Stimulated activated CD8-positive, alpha-beta memory T cell treated with anti-CD3 and anti-CD28 coated beads, Interleukin-7, amount 100 ng/mL, for 1 hour (primary cell): ENCODE data around the gene PLPP6.

Experiments
- DNase-seq, 2 donors: peaks; one replicate each; pipeline ENCODE4 v3.0.0-alpha.2; 2020; ENCODE audit warnings: low read depth in 2 of 2

PLPP6 gene

GRCh38 chr9:4662989-4663792 is 1.1 kb downstream of the PLPP6 start:
- no peak for DNase-seq

GRCh38 chr9:4663956-4664355 is 1.9 kb downstream of the PLPP6 start:
- no peak for DNase-seq

GRCh38 chr9:4665357-4665756 is 3.3 kb downstream of the PLPP6 start:
- DNase-seq, result no peak

- no peak for DNase-seq
These were observed 4.1 kb downstream of the PLPP6 start, which contains the start of gene SPATA6L for GRCh38 chr9:4666042-4666699. TSS of gene SPATA6L (minus strand) at chr9:4666480. CDS start at chr9:4666250, 230 bp downstream.

DNA sequence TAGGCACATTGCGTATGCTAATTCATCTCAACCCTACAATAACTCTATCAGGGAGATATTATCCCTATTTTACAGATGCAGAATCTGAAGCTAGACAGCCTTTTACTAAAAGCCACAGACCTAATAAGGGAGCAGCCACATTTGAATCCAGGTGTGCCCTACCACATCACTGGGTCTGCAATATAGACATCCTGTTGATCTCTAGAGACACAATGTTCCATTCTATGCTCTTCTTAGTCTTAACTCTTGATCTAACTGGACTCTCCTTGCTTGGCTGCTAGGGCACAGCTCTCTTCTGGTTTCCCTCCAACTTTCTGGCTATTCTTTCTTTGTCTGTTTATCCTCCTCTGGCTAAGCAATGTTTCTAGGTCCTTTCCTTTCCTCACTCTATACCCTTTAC is 5.6 kb downstream of the PLPP6 start:
- DNase-seq, result no peak

DNA sequence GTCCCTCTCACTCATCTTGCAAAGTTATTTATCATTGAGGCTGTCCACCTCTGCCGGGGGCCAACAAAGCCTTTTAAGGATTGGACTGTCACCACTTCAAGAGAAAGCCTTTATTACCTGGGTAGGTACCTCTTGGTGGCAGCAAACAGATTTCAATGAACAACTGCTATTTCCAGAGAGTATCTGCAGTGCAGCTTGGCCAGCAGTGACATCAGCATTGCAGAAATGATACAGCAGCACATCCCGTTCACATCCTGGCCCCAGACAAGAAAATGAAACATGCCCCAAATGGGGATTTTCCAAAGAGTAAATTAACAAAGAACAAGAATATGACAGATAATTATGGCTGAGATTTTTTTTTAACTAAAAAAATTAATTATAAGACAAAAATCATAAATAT is 6.5 kb downstream of the PLPP6 start:
- no peak for DNase-seq

DNA sequence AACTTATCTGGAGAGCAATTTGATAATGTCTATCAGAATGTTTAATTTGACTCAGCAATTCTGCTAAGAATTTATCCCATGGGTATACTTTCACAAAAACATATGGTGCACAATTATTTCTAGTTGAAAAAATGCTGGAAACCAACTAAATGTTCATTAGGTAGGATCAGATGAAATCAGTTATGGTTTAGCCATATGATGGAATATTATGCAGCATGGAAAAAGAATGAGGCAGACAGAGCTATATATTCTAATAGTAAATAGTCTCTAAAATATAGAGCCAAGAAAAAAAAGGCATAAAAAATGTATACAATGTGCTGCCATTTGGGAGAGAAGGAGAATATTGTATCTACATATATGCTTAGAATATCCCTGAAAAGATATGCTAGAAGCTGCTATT is 7.8 kb downstream of the PLPP6 start:
- DNase-seq, result no peak

GRCh38 chr9:4670591-4670990 is 8.5 kb downstream of the PLPP6 start:
- no peak for DNase-seq

DNA sequence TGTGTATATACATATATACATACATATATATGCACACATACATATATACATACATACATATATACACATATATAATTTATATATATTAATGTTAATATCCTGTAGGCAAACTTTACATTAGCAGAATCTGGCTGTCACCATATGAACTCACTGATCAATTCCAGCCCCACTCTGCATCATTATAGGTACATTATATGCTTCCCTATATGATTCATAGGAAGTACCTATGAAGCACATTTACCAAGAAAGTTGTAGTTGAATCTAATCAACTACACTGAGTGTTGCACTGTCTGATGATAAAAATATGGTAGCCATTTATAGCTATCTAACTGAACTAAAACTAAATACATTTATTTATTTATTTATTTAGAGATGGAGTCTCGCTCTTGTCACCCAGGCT is 9.6 kb downstream of the PLPP6 start:
- DNase-seq, result no peak

- DNase-seq, result no peak
These were observed 12.7 kb downstream of the PLPP6 start for GRCh38 chr9:4674783-4675182.

GRCh38 chr9:4677392-4677791 is 15.3 kb downstream of the PLPP6 start:
- no peak for DNase-seq

- no peak for DNase-seq
These were observed 16.7 kb downstream of the PLPP6 start for GRCh38 chr9:4678679-4679267.

- DNase-seq, result peak; percentile 99
These were observed 17.4 kb downstream of the PLPP6 start, which contains the start of gene CDC37L1 for GRCh38 chr9:4679268-4680172. TSS of gene CDC37L1 (plus strand) at chr9:4679569. CDS start at chr9:4679768, 199 bp downstream.

- no peak for DNase-seq
These were observed 18.1 kb downstream of the PLPP6 start for GRCh38 chr9:4680173-4680525.

GRCh38 chr9:4680750-4681149 is 18.7 kb downstream of the PLPP6 start:
- no peak for DNase-seq

GRCh38 chr9:4684820-4685219 is 22.7 kb downstream of the PLPP6 start:
- DNase-seq, result no peak

DNA sequence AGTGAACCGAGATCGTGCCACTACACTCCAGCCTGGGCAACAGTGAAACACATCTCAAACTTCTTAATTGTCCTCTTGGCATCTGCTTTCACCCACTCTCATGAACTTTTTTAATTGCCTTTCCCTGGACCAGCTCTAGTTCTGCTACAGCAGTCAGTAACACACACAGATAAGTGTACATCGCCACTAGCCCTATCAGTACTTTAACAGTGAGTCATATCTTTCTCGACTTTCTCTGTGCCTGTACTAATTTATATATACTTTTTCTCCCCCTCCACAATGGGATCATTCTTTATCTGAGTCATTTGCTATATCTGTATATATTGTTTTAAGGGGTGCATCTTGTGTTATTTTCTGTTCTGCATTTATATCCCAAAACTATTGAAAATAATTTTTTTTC is 24.0 kb downstream of the PLPP6 start:
- DNase-seq, result no peak

GRCh38 chr9:4686584-4686983 is 24.5 kb downstream of the PLPP6 start:
- DNase-seq, result no peak

- DNase-seq, result no peak
These were observed 26.9 kb downstream of the PLPP6 start for GRCh38 chr9:4689021-4689420.

DNA sequence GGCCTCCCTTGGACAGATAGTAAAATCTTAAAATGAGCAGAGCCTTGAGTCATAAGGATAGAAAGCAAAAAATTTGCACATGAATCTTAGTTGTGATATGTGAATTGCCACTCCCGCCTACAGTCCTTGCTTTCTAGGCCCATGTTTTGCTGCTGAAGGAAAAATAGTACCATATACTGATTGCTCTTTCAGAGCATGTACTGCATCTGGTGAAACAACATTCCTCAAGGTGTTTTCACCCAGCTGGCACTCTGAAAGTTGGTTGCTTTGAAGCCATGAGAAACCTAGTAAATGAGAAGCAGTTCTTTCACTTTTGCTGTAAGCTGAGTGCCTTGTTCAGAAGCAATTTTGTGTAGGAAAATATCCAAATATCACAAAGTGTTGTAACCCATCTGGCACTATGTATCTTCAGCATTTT is 27.6 kb downstream of the PLPP6 start:
- DNase-seq, result no peak

DNA sequence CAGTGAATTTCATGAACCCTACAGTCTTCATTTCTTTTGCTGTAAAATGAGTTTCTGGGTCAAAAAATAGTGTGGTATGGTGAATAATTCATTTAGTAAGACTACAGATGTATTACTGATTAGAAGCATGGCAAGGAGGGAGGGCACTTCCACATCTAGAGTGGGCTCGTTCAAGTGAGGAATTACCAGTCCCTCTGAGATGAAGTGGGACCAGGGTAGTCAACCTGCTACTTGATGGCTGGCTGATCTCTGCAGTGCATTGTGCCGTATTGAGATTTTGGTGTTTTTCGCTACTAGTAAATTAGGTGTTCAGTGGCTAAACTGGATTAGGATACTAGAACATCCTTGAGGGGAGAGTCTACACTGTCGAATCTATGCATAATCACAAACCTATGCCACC is 28.1 kb downstream of the PLPP6 start:
- no peak for DNase-seq

DNA sequence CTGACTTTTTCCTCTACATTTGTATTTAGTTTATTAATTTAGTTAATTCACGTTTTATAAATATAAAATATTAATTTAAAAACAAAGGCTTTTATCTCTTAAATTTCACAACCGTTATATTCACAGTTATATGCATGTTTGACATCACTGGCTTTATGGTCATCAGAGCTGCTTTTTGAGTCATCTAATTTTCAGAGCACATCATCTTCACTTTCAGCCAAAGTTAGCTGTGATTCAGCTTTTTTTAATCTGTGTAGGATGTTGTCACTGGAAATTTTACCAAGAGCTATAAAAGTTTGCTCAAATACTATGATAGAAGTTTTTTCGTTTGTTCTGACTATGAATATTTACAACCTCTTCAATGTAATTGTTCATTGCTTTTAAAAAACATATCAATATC is 29.7 kb downstream of the PLPP6 start:
- no peak for DNase-seq
